Glutamatergic neuron (in vitro differentiated cells): ENCODE data around the gene TSSK2. TPM values are rescaled to one million over a fixed set of nuclear protein-coding genes. Genes with fewer than 3 reads are reported as not detected.

Experiments
- DNase-seq: peaks from one replicate; pipeline ENCODE4 v3.0.0; 2022
- H3K27ac Mint-ChIP-seq: one replicate; pipeline ENCODE4 v1.8.0; 2020; ENCODE audit warnings: mild to moderate bottlenecking, mixed read lengths, inconsistent platforms; ENCODE audit not compliant: unreplicated experiment
- H3K27me3 Mint-ChIP-seq: one replicate; pipeline ENCODE4 v1.8.0; 2020; ENCODE audit warnings: mild to moderate bottlenecking, moderate library complexity, mixed read lengths, inconsistent platforms; ENCODE audit not compliant: unreplicated experiment
- H3K36me3 Mint-ChIP-seq: one replicate; pipeline ENCODE4 v1.8.0; 2020; ENCODE audit warnings: mild to moderate bottlenecking, mixed read lengths, inconsistent platforms; ENCODE audit not compliant: unreplicated experiment
- H3K4me1 Mint-ChIP-seq: one replicate; pipeline ENCODE4 v1.8.0; 2020; ENCODE audit warnings: mild to moderate bottlenecking, low read depth, mixed read lengths, inconsistent platforms; ENCODE audit not compliant: unreplicated experiment
- H3K4me3 Mint-ChIP-seq: one replicate; pipeline ENCODE4 v1.8.0; 2020; ENCODE audit warnings: mild to moderate bottlenecking, mixed read lengths, inconsistent platforms; ENCODE audit not compliant: unreplicated experiment
- H3K9me3 Mint-ChIP-seq: one replicate; pipeline ENCODE4 v1.8.0; 2020; ENCODE audit warnings: mild to moderate bottlenecking, moderate library complexity, mixed read lengths, inconsistent platforms; ENCODE audit not compliant: unreplicated experiment
- CTCF ChIP-seq: fragments of 200-600 bp; sonication (generic); IDR thresholded peaks from one replicate; pipeline ENCODE4 v1.5.0; 2021; ENCODE audit not compliant: partially characterized antibody, unreplicated experiment
- total RNA-seq: library from RNA; stranded (reverse); fragmentation: NEBNext Ultra II Directional; extraction: Animal tissue kit (Norgen Biotek cat#: 25700); gene quantifications from one replicate; pipeline ENCODE4 v1.2.1, GENCODE V29; 2021; ENCODE audit not compliant: unreplicated experiment

TSSK2 gene
- total RNA-seq, 1 donor from 2014 or later = not detected

DNA sequence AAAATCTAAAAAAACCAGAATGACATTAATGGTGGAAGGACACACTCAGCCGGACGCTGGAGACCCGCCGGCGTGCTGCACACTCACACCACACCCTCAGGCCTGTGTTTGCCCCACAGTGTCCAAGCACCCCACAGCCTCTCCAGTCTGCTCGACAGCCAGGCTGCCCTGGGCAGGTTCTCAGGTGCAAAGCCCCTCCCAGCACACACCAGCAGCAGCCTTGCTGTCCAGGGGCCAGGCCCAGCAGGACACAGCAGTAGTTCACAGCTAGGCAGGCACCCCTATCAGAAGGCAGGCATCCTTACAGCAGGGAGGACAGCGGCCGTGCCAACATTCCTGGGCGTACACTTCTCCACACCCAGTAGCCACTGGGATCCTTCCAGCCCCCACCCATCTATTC lies 49.1 kb downstream of the TSSK2 start:
- TF ChIP-seq CTCF = no peak
- H3K4me3 Mint-ChIP-seq = no peak overlapping the region
- H3K4me1 Mint-ChIP-seq = peaks cover 6% of the 10 kb centered on the region
- peaks cover 12% of the 10 kb centered on the region for H3K27me3 Mint-ChIP-seq
- no peaks in the 10 kb centered on the region for H3K9me3 Mint-ChIP-seq
- H3K36me3 Mint-ChIP-seq = no peaks in the 10 kb centered on the region
- H3K27ac Mint-ChIP-seq = no peak overlapping the region
- DNase-seq = no peak

GRCh38 chr22:19180740-19181410 lies 49.8 kb downstream of the TSSK2 start:
- Mint-ChIP-seq H3K4me3 (no peak overlapping the region), H3K27ac (no peak overlapping the region), H3K36me3 (no peaks in the 10 kb centered on the region), H3K9me3 (no peaks in the 10 kb centered on the region), H3K4me1 (peaks cover 6% of the 10 kb centered on the region), H3K27me3 (peaks cover 10% of the 10 kb centered on the region)
- no peak for DNase-seq
- no peak for TF ChIP-seq CTCF

GRCh38 chr22:19181786-19182471 lies 50.8 kb downstream of the TSSK2 start:
- Mint-ChIP-seq H3K4me1 (peaks cover 6% of the 10 kb centered on the region), H3K36me3 (no peaks in the 10 kb centered on the region), H3K4me3 (no peak overlapping the region), H3K27me3 (peaks cover 10% of the 10 kb centered on the region), H3K9me3 (no peaks in the 10 kb centered on the region), H3K27ac (no peak overlapping the region)
- no peak for DNase-seq
- no peak for TF ChIP-seq CTCF

Other genes starting within 250 kb of the TSSK2 start
- 11.7 TPM for gene DGCR6, start 225.0 kb upstream of the TSSK2 start, total RNA-seq
- gene PRODH, start 195.0 kb upstream of the TSSK2 start, total RNA-seq = 4.0 TPM
- gene DGCR2, start 8.9 kb upstream of the TSSK2 start, total RNA-seq = 68.7 TPM
- gene ESS2, start 13.3 kb downstream of the TSSK2 start, total RNA-seq = 20.4 TPM
- not detected for gene GSC2, start 19.0 kb downstream of the TSSK2 start, total RNA-seq
- gene SLC25A1, start 47.4 kb downstream of the TSSK2 start, total RNA-seq = 54.8 TPM
- 11.8 TPM for gene CLTCL1, start 160.4 kb downstream of the TSSK2 start, total RNA-seq